ENCODE measurements around the gene CEP170B. TPM values are rescaled to one million over a fixed set of nuclear protein-coding genes. Genes with fewer than 3 reads are reported as not detected.
"Not testable (repeated sequence)": the region's sequence is repeated elsewhere in the genome, so short reads cannot be mapped to it uniquely, and the experiment has no call there.

The CEP170B gene
- total RNA-seq, 1 donor from 2014 or later = 5.0 TPM

DNA sequence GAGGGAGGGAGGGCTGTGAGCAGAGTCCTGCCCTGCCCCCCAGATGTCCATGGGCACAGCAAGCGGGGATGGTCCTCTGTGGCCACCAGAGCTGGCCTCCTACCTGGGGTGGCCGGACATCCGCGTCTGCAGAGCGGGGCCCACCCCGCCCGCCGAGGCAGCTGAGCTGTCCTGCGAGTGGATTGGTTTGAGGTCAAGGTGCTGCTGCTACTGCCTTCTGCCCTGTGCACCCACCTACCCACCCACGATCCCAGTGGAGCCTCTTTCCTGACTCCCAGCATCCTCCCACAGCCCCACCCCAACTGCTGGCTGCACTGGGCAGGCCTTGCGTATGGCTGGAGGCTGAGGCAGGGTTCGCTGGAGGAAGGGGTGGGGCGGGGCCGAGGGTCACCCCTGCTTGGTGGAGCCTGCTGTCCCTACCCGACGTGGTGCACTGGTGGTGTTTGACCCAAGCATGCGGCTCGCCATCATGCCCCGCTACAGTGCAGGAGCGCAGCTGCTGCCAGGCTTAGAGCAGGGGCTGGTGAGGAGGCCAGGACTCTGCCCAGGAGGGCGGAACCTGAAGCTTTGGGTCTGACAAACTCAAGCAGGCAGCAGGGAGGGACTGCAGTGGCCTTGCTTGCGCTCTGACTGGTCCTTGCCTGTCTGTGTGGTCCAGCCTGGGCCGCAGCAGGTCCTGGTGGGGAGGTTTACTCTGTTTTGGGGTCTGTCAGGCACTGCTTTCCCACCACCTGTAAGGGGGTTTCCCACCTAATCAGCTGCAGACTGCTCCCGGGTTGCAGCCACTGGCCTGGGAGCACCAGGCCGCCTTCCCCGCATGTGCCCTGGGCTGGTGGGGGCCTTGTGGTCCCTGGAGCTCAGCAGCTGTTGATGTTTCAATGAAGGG is 23.7 kb downstream of the CEP170B start:
- intact Hi-C loops (cut with micrococcal nuclease) = no loop called here

DNA sequence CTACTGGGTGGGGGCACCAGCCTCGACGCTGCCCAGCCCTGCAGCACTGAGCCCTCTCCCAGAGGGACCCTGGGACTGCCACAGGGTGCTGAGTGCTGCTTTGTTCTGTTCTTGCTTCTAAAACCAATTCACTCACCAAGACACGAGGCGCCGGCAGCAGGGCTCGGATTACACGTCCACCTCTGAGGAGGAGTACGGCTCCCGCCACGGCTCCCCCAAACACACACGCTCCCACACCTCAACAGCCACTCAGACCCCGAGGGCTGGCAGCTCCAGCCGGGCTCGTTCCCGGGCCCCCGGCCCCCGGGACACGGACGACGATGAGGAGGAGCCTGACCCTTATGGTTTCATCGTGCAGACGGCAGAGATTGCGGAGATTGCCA is 24.3 kb downstream of the CEP170B start:
- intact Hi-C loops (cut with micrococcal nuclease) = no loop called here

DNA sequence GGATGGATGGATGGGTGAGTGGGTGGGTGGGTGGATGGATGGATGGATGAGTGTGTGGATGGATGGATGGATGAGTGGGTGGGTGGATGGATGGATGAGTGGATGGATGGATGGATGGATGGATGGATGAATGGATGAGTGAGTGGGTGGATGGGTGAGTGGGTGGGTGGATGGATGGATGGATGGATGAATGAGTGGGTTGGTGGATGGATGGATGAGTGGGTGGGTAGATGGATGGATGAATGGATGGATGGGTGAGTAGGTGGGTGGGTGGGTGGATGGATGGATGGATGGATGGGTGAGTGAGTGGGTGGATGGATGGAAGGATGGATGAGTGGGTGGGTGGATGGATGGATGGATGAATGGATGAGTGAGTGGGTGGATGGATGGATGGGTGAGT is 25.2 kb downstream of the CEP170B start:
- intact Hi-C loops (cut with micrococcal nuclease) = not testable (repeated sequence)

DNA sequence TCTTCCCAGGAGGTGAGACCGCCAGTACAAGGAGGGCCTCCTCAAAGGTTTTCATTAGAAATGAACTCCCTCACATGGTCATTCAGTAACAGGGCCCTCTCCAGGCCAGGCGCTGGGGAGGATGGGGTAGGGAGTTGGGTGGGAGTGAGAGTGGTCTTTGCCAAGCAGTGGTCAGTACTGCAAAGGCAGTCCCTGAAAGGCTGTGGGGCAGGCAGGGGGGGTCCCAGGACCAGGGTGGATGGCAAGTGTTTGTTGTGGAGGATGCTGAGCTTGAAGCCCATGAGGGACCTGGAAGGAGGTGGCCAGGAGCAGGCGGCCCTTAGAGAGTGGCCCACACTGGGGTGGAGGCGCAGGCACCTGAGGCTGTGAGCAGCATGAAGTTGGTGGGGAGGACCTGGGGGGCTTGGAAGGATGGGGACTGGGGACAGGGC is 26.1 kb downstream of the CEP170B start:
- intact Hi-C loops (cut with micrococcal nuclease) = no loop called here

DNA sequence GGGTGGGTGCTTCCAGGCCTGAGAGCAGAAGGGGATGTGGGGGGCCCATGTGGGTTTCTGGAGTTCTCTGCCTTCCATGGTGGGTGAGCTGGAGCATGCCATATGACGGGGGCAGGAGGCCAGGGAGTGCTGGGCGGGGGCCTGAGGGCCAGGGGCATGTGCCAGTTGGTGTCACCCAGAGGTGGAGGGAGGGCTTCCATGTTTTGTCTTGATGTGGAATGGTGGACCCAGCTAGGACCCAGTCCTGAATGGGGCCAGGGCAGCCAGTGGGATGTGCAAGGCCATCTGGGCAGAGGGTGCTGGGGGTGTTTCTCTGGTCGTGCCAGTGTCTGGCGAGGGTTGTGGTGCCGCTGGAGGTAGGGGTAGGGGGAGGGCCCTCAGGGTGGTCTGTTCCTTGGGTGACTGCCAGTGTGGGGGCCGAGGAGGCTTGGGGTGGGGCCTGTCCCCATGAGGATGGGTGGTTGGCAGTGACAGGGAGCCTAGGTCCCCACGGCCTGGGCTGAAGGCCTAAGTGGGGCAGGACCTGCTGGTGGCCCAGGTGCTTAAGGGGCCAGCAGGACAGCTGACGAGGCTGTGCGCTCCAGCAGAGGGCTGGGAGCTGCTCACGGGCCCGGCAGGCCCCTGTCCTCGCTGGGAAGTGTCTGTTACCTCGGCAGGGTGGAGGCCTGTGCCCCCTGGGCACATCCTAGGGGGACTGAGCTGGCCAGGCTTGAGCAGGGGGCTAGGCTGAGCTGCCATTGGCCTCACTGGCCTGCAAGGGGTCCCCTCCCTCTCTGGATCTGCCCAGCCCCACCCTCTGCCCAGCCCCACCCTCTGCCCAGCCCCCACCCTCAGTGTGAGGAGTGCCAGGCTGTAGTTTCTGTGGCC is 26.8 kb downstream of the CEP170B start:
- intact Hi-C loops (cut with micrococcal nuclease) = no loop called here

DNA sequence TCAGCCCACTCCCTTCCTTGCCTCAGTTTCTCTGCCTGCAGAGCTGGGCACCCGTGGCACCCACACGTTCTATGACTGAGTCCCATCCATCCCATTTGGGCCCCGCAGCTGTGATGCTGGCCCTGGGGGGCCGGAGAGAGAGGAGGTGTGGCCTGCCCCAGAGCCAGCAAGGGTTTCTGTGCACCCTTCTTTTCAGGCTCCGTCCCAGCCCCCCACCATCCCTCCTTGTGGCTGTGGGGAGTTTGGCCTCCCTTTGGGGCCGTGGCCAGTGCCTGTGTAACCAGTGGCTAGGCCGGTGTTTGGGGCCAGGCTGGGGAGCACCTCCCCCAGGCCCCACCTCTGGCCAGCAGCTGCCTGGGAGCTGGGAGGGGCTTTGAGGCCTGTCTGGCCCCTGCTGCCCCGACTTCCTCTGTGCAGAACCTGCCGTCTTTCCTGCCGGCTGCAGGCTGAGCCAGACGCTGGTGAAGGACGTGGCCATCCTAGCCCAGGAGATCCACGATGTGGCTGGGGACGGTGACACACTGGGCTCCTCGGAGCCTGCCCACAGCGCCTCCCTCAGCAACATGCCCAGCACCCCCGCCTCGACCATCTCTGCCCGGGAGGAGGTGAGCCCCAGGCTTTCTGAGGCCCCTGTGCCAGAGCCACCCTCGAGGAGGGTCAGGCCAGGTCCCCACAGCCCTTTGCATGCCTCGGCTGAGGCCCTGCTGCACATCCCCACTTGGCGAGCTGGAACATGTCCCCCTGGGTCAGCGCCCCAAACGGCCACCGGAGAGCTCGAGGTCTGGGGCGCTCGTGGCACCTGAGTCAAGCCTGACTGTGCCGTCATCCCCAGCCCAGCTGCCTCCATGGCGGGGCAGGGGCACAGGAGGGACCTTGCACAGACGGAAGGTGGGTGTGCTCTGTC is 27.7 kb downstream of the CEP170B start:
- intact Hi-C loops (cut with micrococcal nuclease) = no loop called here

DNA sequence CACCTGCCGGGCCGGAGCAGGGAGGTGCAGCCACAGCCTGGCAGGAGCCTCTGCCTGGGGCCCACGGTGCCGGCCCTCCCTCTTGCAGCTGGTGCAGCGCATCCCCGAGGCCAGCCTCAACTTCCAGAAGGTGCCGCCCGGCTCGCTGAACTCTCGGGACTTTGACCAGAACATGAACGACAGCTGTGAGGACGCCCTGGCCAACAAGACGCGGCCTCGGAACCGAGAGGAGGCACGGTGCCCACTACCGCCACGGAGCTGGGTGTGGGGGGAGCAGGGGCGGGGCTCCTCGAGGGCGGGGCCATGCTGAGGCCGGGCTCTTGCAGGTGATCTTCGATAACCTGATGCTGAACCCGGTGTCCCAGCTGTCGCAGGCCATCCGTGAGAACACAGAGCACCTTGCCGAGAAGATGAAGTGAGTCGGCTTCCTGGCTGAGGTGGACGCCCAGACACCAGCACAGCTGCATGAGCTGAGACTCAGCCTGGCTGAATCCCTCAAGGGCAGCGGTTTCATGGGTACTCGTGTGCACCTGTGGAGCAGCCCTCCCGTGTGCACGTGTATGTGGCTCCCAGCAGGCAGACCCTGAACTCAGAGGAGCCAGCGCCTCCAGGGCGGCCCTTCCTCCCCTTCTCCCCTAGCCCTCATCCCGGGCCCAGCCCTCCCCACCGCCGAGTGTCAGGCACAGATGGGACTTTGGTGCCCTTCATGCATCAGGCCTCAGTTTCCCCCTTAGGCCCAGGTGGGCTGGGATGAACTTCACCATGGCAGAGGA is 28.6 kb downstream of the CEP170B start:
- intact Hi-C loops (cut with micrococcal nuclease) = no loop called here

DNA sequence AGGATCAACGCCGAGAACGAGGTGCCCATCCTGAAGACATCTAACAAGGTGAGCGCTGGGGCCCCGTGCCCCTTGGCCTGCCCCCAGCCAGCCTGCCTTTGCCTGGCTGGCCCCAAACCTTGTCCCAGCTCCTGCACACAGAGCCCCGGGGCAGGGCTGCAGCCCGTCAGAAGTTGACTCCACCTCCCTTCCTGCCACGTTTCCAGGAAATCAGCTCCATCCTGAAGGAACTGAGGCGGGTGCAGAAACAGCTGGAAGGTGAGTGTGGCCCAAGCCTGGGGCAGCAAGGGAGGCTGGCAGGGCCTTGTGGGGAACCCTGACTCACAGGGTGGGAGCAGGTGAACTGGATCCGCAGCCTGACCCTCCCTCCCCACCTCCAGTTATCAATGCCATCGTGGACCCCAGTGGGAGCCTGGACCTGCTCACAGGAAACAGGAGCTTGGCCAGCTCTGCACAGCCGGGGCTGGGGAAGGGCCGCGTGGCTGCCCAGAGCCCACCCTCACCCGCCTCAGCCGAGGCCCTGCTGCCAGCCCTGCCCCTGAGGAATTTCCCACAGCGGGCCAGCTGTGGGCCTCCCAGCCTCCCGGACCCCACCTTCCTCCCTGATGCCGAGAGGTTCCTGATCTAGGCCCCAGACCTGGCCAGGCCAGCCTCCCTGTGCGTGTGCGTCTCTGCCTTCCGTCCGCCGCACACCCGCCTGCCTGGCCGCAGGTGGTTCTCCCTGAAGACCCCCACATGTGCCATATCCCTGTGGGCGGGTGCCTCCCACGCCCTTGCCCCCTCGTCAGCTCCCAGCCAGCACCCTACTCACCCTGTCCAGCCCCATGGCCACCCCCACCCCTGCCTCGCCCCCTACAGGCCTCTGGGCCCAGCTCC is 29.5 kb downstream of the CEP170B start:
- intact Hi-C loops (cut with micrococcal nuclease) = no loop called here

DNA sequence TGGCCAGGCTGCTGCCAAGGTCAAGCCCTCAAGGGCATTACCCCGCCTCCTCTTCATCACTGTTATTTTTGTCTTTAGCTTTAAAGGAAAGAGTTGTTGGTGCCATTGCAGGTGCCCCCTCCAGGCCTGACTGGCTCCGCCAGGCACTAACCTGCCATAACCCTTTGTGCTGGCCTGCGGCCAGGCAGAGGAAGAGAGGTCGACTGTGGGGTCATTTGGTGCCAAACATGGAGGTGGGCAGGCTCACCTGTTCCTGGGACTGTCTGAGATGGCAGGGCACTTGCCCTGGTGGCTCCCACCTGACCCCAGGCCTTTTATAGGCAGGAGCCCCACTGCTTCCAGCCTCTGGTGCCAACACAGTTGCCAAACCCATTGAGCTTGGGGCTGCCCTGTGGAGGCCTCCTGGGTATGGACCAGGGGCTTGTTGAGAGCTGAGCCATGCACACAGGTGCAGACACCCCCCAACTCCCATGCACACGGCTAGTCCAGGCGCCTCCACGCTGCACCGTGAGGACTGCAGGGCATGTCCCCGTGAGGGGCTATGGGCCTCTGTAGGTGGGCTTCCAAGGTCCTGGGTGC is 30.2 kb downstream of the CEP170B start:
- intact Hi-C loops (cut with micrococcal nuclease) = no loop called here

DNA sequence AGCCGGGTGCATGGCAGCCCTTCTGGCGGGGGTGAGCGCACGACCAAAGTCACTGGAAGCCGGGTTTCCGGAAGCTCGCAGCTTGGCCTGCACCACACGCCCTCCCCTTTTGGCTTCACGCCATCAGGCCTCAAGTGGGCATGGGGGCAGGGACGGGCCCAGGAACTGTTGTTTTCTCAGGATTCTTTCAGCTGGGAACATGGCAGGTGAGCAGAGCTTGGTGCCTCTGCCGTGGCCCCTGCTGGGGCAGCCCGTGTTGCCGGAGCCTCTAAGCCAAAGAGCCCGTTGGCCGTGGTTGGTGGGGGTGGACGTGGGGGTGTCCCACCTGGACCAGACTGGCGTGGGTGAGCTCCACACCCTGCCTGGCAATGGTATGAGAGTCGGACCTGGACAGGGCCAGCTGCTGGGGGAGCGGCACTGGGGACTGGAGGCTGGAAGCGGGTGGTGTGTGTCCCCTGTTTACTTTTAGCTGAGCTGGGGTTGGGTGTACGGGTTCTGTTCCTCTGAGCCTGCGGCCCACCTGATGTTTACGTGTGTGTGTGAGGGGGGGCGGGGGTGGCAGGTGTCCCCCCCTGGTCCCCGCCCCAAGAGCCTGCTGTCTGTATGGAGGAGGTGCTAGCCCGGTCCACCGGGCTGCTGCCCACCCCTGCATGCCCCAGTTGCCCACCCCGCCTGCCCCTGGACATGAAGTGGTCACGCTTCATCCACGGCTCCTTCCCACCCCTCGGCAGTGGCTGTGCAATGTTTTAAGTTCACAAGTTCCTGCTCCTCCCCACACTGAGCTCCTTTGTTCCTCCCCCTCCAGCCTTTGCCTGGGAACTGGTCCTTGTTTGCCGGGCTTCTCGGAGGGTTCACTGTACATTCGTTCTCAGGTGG is 31.0 kb downstream of the CEP170B start:
- intact Hi-C loops (cut with micrococcal nuclease) = loop anchor here (1.0 to 2.0 kb wide), 2 partner anchors 149 to 456 kb away; no protein-coding TSS in a partner anchor

DNA sequence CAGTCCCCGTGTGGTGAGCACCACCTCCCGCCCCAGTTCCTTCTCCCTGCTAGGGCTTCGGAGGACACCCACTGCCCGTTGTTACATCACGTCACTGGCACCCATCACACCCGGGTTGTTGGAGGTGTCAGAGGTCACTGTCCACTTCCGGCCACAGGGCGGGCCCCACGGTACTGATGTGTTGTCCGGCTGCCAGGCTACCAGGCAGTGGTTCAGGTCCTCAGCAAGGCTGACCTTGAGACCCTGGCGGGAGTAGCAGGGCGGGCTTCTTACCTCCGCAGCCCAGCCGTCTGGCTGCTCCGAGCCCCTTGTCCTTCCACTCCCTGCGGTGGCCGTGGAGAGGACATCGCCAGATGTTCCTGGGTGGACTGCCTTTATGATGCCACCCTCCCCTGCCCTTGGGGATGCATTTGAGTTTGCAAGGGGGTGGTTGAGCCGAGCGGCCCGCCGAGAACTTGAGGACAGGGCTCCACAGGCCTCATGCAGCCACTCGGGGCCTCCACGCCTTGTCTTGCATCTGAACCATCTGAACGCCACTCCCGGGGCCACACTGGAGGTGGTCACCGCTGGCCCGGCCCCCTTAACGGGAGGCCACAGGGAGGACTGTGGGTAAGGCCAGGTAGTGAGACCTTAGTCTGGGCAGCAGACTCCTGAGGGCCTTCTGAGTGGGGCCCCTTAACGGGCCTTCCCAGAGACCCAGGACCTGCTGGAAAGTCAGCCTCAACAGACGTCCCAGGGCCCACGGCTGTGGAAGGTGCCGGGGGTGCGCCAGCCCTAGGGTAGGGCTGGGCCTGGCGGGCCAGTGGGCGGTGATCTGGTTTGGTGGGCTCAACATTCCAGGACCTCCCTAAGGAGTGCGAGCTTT is 32.5 kb downstream of the CEP170B start:
- intact Hi-C loops (cut with micrococcal nuclease) = loop anchor here (2.0 kb wide), 1 partner anchor 147 kb away; no protein-coding TSS in a partner anchor

DNA sequence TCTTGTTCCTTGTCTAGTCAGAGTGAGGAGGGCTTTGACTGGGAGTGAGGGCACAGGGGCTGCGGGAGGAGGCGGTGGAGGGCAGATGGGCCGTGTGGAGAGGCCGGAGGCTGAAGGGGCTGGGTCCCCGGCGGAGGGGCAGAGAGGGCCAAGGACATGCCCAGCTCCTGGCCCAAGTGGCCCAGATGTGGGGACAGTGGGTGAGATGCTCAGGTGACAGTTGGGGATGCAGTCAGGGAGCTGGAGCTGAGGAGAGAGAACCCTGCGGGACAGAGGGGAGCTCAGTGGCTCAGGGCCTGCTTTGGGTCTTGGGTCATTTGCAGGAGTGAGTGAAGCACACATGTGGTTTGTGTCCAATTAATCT is 33.1 kb downstream of the CEP170B start:
- intact Hi-C loops (cut with micrococcal nuclease) = no loop called here

DNA sequence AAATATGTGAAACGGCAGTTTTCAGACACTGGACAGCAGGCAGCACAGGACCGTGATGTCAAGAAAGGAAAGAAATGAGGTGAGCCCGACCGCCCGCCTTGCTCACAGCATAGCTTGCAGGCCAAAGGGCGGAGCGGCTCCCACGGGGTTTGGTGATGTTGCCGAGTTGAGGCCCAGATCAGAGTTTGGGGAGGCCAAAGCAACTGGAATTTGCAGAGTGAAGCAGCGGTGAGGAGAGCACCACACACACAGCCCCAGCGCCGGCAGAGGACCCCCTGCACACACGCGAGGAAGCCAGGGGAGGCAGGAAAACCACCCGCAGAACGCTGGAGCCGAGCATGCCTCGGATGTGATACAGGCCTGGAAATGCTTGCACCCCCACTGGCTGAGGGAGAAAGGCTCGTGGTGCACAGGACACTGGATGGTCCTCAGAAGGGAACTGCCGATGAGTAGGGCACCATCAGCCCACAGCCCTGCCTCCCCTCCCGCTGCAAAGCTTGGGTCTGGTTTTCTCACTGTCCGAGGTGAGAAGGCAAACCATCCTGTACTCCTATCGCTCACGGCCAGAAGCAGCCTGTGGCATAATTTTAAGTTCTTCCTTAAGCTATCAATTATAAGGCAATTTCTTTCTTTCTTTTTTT is 33.9 kb downstream of the CEP170B start:
- intact Hi-C loops (cut with micrococcal nuclease) = no loop called here

DNA sequence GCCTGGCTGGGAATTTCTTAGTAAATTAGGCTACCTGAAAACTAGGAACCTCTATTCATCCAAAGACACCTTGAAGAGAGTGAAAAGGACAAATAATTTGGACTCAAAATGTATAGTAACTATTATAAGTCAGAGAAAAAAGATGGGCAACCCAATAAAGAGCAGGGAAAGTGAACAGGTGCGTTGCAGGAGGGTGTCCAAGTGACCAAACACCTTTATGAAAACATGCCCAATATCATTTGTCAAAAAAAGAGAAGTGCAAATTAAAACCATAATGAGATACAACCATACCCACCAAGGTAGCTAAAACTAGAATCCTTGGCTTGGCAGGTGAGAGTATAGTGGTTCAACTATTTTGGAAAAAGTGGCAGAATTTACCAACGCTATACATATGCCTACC is 34.7 kb downstream of the CEP170B start:
- intact Hi-C loops (cut with micrococcal nuclease) = no loop called here

DNA sequence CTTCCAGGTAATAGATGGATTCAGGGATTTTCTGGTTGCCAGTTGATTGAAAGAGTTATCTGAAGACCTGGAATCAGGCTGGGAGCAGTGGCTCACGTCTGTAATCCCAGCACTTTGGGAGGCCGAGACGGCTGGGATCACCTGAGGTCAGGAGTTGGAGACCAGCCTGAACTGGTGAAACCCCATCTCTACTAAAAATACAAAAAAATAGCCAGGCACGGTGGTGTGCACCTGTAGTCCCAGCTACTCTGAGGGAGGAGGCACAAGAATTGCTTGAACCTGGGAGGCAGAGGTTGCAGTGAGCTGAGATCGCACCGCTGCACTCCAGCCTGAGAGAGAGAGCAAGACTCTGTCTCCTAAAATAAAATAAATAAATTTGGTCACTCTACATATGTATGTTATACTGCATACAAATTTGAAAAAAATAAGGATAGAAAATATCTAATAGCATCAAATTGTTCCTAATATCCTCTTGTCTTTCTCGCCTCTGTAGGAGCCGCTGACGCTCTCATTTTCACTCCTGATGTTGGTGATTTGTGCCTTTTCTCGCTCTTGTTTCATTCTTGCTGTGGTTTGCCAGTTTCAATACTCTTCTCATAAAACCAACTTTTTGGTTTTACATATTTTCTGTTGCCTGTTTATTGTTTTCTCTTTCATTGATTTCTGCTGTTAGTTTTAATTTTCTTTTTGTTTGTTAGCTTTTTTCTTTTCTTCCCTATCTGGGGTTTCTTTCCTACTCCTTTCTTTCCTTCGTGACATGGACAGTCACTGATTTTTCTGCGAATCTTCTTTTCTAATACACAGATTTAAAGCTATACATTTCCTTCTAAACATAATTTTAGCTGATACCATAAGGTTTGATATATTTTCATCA is 35.8 kb downstream of the CEP170B start:
- intact Hi-C loops (cut with micrococcal nuclease) = no loop called here

DNA sequence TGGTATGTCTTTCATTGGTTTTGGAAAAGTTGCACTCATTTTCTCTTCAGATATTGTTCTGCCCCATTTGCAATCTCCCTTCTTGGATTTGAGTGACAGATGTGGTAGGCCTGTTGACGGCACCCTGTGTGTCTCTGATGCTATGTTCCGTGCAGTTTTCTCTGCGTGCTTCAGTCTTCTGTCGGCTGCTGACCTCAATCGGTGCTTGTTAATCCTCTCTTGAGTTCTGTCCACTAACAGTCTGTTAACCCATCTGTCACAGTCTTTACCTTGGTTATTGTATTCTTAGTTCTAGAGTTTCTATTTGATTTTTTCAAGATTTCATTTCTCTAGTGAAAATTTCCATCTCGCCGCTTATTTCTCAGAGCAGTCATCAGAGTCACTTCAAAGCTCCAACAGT is 38.9 kb downstream of the CEP170B start:
- intact Hi-C loops (cut with micrococcal nuclease) = no loop called here
